DOHH2 (cell line): Measurements from ENCODE around the gene PIGC.

Source experiments
- CTCF ChIP-seq: fragments of 200-600 bp; sonication (generic); IDR thresholded peaks from one replicate; pipeline ENCODE4 v1.5.1; 2014; ENCODE audit warnings: antibody characterized with exemption, mild to moderate bottlenecking, low read depth, low read length; ENCODE audit not compliant: poor library complexity, severe bottlenecking
- EZH2phosphoT487 ChIP-seq: fragments of 200-600 bp; sonication (generic); IDR thresholded peaks from 2 replicates; pipeline ENCODE4 v1.6.1; 2017; ENCODE audit warnings: borderline replicate concordance, mild to moderate bottlenecking, antibody characterized with exemption, low read length, moderate library complexity, mixed read lengths

DNA sequence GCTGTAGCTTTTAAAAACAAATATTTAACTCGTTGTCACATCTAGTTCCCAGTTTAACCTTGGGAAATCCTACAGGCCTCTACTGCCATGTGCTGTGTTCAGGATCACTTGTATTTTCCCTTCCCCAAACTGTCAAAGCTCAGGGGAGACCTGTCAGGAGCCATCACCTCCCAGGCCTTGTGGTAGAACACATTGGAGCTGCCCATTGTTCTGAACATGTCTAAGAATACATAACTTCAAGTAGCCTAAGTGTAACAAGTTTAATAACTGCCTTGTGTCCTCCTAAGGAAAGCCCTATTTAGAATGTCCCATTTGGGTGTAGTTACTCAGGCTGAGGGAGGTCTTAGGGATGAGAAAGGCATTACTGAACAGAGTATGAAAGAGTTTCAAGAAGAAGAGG is 28.6 kb upstream of the PIGC start:
- no peak for TF ChIP-seq EZH2phosphoT487
- no peak for TF ChIP-seq CTCF
